Liver (tissue), 3 donors: ENCODE results near the gene MFSD11.

Source experiments
- ATF3 ChIP-seq: IDR thresholded peaks from 2 replicates; pipeline ENCODE4 v1.6.1; 2016; ENCODE audit warnings: antibody characterized with exemption
- CTCF ChIP-seq: fragments of 150-350 bp; IDR thresholded peaks from 2 replicates; pipeline ENCODE4 v1.5.1; 2017; ENCODE audit warnings: improper control_type of control experiment, low read depth, low read length; ENCODE audit not compliant: missing input control
- EGR1 ChIP-seq, 2 donors: IDR thresholded peaks; 2 replicates each; pipeline ENCODE4 v1.6.1; 2016 to 2018; ENCODE audit warnings: antibody characterized with exemption in 2 of 2, low read depth in 2 of 2
- FOXA1 ChIP-seq: IDR thresholded peaks from 2 replicates; pipeline ENCODE4 v1.6.1; 2016; ENCODE audit warnings: antibody characterized with exemption
- GABPA ChIP-seq, 2 donors: IDR thresholded peaks in 1 of 2; conservative IDR thresholded peaks in 1 of 2; 2 replicates each; pipeline ENCODE4 v1.6.1; 2016; ENCODE audit warnings: antibody characterized with exemption in 2 of 2, mild to moderate bottlenecking in 1 of 2, moderate library complexity in 1 of 2
- HNF4G ChIP-seq: IDR thresholded peaks from 2 replicates; pipeline ENCODE4 v1.6.1; 2016; ENCODE audit warnings: antibody characterized with exemption
- MAX ChIP-seq: IDR thresholded peaks from 2 replicates; pipeline ENCODE4 v1.6.1; 2016; ENCODE audit warnings: antibody characterized with exemption
- RAD21 ChIP-seq, 2 donors: IDR thresholded peaks; 2 replicates each; pipeline ENCODE4 v1.6.1; 2016; ENCODE audit warnings: antibody characterized with exemption in 2 of 2, mild to moderate bottlenecking in 2 of 2
- REST ChIP-seq: IDR thresholded peaks from 2 replicates; pipeline ENCODE4 v1.6.1; 2016; ENCODE audit warnings: antibody characterized with exemption, mild to moderate bottlenecking
- SP1 ChIP-seq: IDR thresholded peaks from 2 replicates; pipeline ENCODE4 v1.6.1; 2018; ENCODE audit warnings: antibody characterized with exemption, mild to moderate bottlenecking
- TAF1 ChIP-seq: conservative IDR thresholded peaks from 2 replicates; pipeline ENCODE4 v1.6.1; 2016; ENCODE audit warnings: antibody characterized with exemption, mild to moderate bottlenecking
- YY1 ChIP-seq: IDR thresholded peaks from 2 replicates; pipeline ENCODE4 v1.6.1; 2016; ENCODE audit warnings: antibody characterized with exemption, mild to moderate bottlenecking
- ZBTB33 ChIP-seq: IDR thresholded peaks from 2 replicates; pipeline ENCODE4 v1.6.1; 2016; ENCODE audit warnings: antibody characterized with exemption
- donor health status: healthy.
- donor health status: healthy.

GRCh38 chr17:76723812-76724211, 14.1 kb upstream of the MFSD11 start:
- TF ChIP-seq CTCF (no peak), GABPA (IDR thresholded peaks at IDR 0.05 in 1 of 2, conservative IDR thresholded peaks at IDR 0.05 in 1 of 2) (no peak), REST (no peak), ATF3 (no peak), YY1 (no peak), HNF4G (no peak), SP1 (no peak), ZBTB33 (no peak), FOXA1 (no peak), MAX (no peak), EGR1 (IDR thresholded peaks at IDR 0.05; ENCODE audit: low read depth in 2 of 2) (no peak), TAF1 (no peak), RAD21 (IDR thresholded peaks at IDR 0.05) (no peak)
